Stimulated activated CD8-positive, alpha-beta memory T cell treated with anti-CD3 and anti-CD28 coated beads, Interleukin-2, amount 100 ng/mL, for 48 hours (primary cell): ENCODE results near the gene BMP2K.

ENCODE experiments used
- DNase-seq, 2 donors: peaks; one replicate each; pipeline ENCODE4 v3.0.0-alpha.2; 2020; ENCODE audit warnings: low read depth in 2 of 2

The BMP2K gene

DNA sequence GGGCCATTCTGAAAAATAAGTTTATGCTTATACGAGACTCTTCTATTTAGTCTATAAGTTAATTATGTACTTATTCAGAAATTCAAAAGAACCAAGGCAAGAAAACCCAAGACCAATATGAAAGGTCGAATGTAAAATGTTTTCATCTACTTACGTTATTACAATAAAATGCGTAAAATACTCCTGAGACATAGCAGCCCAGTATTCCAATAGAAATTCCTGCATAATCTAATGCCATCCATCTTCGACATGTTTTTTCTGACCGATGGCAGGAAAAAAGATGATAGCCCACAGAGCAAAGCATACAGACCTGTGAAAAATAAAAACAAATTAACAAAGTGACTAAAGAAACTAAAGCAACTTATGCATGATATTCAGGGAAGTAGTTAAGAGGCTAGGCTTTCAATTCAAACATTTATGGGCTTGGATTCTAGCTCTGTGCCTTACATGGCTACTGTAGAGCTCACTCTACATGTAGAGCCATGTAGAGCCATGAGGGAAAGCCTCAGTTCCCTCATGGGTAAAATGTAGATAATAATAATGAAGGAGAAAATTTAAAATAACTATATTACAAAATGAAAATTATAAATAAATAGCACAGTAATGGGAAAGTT is 154.0 kb downstream of the BMP2K start:
- DNase-seq: no peak

DNA sequence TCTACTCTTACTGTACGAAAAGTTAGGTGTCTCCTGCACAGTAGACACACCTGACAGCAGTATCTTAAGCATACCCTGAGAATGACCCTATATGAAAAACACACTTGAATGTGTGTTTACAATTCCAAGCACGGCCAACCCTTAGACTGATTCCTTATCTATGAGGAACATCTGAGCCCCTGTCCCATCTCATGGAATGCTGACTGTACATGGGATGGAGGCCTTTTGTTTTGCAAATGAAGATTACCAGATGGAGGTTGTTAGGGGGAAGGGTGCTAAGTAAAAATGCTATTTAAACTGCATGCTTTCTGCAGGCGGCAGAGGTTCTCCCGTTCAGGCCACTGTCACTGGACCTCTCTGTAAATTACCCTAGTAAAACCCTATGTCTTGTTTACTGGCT is 160.8 kb downstream of the BMP2K start:
- DNase-seq: no peak

DNA sequence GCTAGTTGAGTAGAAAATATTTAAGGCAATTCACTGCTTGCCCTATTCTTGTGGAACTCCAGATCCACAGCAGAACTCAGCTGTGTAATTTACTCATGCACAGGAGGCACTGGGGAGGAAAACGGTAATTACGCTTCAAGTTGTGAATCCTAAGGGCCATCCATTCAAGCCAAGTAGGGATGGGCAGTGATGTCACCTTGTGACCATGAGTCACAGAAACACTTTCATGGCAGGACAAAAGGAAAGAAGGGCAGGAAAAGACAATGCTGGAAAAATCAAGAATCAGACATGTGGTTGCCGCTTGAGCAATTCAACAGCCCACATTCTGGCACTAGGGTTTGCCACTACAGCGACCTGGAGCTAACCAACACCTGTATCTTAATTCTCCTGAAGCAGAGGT is 161.7 kb downstream of the BMP2K start:
- no peak for DNase-seq

DNA sequence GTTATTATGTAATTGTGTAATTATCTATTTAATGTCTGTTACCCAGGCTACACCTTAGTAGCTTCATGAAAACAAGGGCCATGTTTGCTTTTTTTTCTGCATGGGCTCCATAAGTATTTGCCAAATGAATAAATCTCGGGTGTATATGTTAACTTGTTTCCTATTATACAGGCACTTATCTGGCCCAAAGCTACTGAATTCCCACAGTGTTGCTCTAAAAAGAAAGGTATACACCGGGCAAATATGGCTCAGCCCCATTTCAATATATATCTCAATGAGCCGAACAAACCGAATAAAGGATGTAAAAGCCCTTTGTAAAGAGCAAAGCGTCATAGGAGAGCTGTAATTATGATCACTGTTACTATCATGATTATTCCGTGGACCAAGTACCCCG is 162.3 kb downstream of the BMP2K start:
- DNase-seq: no peak

DNA sequence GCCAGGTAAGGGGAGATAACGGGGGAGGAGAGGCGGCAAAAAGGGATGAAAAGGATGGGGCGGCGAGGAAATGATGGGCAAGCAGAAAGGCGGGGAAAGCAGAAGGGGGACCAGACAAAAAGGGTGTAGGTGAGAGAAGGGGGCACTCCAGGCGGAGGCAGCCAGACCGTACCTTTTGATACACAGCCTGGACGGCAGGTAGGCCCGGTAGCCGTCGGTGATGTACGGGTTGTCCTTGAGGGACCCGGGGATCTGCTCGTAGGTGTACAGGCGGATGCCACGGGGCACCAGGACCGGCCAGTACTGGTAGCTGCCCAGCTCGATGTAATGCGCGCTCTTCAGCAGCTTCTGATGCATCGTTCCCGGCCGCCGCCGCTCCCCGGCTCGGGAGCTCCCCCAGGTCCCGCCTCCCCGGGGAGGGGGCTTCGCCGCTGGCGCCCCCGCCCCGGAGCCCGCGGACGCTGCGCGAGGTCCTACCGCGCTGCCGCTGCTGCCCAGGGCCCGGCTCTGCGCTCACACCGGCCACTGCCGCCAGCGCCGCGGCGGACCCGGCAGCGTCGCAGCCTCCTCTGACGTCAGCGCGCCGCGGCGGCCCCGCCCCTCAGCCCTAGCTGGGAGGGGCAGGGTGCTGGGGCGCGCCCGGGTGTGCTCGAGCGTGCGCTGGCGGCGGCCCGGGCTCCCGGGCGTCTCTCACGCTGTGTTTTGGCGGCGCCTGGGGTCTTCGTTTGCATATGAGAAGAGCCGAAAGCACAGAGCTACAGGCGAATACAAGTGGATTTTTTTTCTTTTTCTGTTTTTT is 162.9 kb downstream of the BMP2K start, which contains the start of gene PAQR3:
Gene PAQR3 (minus strand): TSS at position 571 of the 799 bp plus-strand sequence. CDS start 214 bp downstream, at position 357.
- peak; percentile 79 to 81 for DNase-seq

DNA sequence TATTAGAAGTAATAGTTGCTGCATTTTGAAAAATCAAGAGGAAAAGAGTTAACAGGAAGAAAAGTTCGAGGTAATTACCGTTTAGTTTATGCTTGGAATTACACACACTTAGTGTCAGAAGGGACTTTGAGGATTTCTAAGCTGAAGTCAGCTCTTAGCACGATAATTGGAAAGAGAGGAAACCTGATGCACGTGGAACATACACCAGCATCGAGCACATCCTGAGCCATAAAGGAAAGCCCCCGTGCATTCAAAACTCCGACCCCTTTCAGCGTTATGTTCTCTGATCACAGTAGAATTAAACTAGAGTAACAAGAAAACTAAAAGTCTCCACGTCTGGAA is 163.5 kb downstream of the BMP2K start:
- no peak for DNase-seq

DNA sequence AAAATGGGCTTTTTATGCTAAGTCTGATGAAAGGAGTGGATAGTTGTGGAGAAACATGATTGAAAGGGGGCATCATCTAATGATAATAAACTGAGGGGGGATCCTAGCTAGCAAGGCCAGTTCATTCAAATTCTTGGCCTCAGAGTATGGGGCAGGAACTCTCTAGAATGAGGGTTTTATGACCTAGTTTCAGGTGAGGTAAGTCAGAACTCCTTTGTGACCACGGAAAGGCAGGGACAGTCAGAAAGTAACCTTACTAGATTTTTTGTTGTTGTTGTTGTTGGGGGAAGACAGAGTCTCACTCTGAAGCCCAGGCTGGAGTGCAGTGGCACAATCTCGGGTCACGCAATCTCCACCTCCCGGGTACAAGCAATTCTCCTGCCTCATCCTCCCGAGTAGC is 164.6 kb downstream of the BMP2K start:
- DNase-seq: no peak

DNA sequence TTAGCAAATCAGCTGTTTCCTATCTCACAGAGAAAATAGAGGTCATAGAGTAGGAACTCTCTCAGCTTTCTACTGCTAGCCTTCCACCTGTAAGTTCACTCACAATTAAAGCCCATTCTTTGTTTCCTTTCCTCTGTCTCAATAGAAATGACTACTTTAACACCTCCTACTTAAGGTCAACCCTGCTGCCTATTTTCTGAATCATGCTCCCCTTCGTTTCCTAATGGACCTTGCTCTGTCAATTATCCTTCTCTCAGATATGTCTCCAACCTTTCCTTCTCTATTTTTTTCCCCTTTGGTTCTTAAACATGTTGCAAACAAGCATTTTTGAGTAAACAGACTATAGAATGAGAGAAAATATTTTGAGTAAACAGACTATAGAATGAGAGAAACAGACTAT is 168.2 kb downstream of the BMP2K start:
- DNase-seq: no peak

DNA sequence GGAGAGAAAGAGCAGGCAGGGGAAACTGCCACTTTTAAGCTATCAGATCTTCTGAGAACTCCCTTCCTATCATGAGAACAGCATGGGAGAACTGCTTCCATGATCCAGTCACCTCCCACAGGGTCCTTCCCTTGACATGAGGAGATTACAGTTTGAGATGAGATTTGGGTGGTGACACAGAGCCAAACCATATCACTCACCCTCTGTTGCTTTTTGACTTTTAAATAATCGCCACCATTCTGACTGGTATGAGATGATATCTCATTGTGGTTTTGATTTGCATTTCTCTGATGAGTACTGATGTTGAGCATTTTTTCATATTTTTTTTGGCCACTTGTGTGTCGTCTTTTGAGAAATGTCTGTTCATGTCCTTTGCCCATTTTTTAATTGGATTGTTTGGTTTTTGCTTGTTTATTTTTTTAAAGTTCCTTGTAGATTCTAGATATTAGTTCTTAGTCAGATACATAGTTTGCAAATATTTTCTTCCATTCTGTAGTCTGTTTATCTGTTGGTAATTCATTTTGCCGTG is 169.6 kb downstream of the BMP2K start:
- no peak for DNase-seq

DNA sequence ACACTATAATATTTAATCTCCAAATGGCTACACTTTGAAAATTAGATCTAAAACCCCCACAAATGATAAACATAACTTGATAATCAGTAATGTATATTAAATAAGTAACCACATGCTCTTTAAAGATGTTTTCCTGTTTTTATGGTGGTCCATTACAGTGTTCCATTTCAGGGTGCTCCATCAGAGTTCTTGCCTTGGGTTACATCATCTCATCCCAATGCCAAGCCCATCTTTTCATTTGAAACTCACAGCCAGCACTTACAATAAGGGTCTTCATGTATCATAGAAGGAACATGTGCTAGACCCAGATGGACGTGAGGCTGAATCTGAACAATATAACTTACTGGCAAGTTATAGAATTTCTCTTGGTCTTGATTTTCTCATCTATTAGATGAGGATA is 173.6 kb downstream of the BMP2K start:
- DNase-seq: no peak

DNA sequence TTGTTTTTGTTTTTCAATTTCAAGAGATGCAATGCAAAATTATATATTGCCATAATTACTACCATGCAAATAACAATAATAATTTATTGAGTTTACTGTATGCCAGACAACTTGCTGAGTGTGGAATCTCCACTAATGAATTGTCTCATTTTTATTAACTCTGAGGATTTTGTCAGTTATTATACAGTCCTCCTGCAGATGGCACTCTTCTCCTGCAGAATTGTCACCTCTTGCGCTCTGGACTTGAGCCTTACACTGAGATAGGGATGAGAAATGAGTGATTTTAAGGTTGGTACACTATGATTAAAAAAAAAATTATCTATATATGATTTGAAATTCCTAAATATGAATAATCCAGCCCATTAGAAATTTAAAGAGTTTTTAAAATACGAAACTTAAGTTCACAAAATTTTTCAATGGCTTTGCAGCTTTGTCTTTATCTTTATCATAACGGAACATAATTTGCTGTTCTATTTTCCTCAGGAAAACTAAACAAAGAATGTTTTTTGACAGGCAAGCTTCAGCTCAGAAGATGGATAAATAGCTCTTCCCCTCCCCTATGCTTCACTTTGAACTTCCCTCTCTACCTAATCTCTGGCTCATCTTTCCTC is 175.8 kb downstream of the BMP2K start:
- DNase-seq: no peak

DNA sequence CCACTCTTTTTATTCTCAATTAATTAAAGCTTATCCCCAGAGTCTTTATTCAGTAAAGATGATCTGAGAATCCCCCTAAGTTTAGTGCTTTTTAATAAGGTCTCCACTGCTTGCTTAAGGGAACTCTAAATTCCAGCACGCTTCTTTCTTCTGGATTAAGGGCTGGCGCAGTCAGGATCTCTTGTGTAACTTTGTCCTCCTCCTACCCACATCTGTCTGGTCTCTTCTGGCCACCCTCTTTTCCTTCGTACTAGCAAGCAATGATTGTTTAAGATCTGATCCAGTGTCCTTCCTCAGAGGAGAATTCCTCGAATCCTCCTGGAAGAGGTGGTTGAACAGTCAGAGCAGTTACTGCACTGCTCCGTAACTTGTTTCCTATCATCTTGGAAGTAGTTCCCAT is 177.1 kb downstream of the BMP2K start:
- no peak for DNase-seq

DNA sequence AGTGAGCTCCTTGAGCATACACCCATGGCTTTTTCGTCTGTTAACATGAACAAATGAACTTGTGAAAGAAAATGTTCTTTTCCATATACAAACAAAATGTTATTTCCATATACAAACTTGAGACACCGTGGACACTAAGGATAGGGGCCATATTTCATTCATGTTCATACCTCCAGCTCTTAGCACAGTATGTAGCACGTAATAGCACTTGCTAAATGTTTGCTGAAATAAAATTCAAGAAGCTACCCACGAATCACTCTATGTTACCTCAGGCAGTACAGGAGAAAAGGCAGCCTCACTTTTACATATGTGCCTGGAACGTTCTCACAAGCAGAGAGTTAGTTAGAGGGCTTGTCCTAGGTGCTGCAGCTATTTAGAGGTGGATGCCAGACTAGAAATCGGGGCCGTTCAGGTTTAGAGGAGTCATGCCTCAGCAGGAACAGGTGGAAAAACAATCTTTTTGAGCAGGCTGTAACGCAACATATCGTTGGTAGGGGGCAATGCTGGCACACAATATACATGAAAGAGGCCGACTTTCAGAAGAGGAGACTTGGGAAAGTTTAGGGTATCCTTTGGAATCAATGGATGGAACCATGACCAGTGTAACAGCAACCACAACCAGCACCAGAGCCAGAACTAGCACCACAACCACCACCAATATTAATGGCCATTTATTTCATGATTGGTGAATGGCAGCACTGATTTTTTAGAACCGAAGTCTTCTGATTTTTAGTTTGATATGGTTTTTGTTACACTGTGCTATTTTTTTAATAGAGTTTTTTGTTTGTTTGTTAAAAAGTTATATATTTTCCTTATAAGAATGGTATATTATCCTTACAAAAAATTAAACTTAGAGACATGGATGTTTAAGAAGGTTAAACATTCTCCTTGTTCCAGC is 177.9 kb downstream of the BMP2K start:
- DNase-seq: no peak

DNA sequence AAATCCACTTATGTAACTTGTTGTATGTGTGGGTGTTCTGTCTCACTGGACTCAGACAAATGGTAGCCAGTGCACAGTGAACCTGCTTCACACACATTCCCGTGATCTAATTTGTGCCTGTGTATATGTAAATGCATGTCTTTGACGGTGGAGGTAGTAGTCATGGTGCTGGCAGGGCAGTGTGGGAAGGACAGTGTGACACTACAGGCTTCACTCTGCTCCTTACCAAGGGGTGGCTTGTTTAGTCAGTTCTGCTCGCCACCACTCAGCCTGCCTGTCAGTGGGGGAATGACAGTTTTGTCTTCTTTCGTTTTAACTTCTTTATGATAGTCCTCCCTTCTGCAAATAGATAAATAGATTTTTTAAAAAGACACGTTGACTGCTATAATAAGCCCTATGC is 180.8 kb downstream of the BMP2K start:
- DNase-seq: no peak

DNA sequence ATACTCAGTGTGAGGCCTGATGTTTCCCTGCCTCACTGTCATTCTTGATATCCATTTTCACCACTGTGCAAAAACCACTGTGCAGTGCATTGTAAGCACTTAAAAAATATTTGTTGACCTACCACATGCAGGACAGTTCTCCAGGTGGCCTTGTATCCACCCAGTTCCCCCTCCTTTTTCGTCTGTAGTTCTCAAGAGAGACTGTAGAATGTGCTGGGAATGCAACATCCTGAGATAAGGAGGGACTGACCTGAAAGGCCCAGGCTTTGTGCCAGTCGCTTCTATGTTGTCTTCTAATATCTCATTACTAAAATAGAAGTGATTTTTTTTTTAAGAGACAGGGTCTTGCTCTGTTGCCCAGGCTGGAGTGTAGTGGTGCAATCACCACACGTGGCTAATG is 184.8 kb downstream of the BMP2K start:
- DNase-seq: no peak
